H1 (cell line): ENCODE results near the gene HS6ST1. TPM values are rescaled to one million over a fixed set of nuclear protein-coding genes. Genes with fewer than 3 reads are reported as not detected.

Source experiments
- CTCF ChIA-PET: fragments of 300-600 bp; sonication (Branson Sonifier 250); formaldehyde crosslinking; loops from one replicate; lab custom pipeline; 2021; ENCODE audit not compliant: partially characterized antibody; lab: Charles Lee
- POLR2A ChIA-PET: fragments of 300-600 bp; sonication (Branson Sonifier 250); formaldehyde crosslinking; loops from one replicate; lab custom pipeline; 2021; ENCODE audit warnings: inconsistent platforms; ENCODE audit not compliant: partially characterized antibody; lab: Charles Lee
- DNase-seq, 2 experiments: peaks; one replicate each; pipeline versions ENCODE4 v3.0.0 to v3.0.0-alpha.2; 2010 to 2022; ENCODE audit warnings: low spot score in 2 of 2, low read depth in 1 of 2, mixed read lengths in 1 of 2
- FAIRE-seq: peaks from 2 replicates; lab custom pipeline; 2011; peaks lifted over from hg19 to GRCh38; lab: Jason Lieb, UNC
- H2AFZ ChIP-seq: 2 replicates; pipeline ENCODE4 v1.8.1; 2012; ENCODE audit warnings: low read length, inconsistent platforms
- H2AK5ac ChIP-seq: 2 replicates; pipeline ENCODE4 v1.6.1; 2013; ENCODE audit warnings: low read depth, low read length
- H2BK120ac ChIP-seq: replicated peaks from 2 replicates; pipeline ENCODE3; 2013; ENCODE audit warnings: low read depth, low read length, inconsistent platforms
- H2BK12ac ChIP-seq: 2 replicates; pipeline ENCODE4 v1.6.1; 2013; ENCODE audit warnings: low read depth, low read length
- H2BK15ac ChIP-seq: 2 replicates; pipeline ENCODE4 v1.6.1; 2013; ENCODE audit warnings: low read length
- H2BK20ac ChIP-seq: 2 replicates; pipeline ENCODE4 v1.6.1; 2013; ENCODE audit warnings: low read length
- H2BK5ac ChIP-seq: 2 replicates; pipeline ENCODE4 v1.6.1; 2013; ENCODE audit warnings: low read depth, low read length
- H3K14ac ChIP-seq: 2 replicates; pipeline ENCODE4 v1.6.1; 2013; ENCODE audit warnings: inconsistent platforms; ENCODE audit not compliant: insufficient read length
- H3K18ac ChIP-seq: 2 replicates; pipeline ENCODE4 v1.6.1; 2013; ENCODE audit warnings: low read length; ENCODE audit errors: extremely low read depth
- H3K23ac ChIP-seq: 2 replicates; pipeline ENCODE4 v1.6.1; 2013; ENCODE audit warnings: inconsistent platforms; ENCODE audit not compliant: insufficient read length
- H3K23me2 ChIP-seq: 2 replicates; pipeline ENCODE4 v1.6.1; 2013; ENCODE audit warnings: low read depth, low read length
- H3K27ac ChIP-seq: 2 replicates; pipeline ENCODE4 v1.6.1; 2011; ENCODE audit warnings: low read depth, low read length, inconsistent platforms
- H3K27me3 ChIP-seq, 4 experiments: replicated peaks in 1 of 4; 1 replicate in 1 of 4; 2 replicates in 3 of 4; pipeline versions ENCODE4 v1.6.1 to v1.8.1; 2011 to 2013; ENCODE audit warnings: low read length in 3 of 4, mild to moderate bottlenecking in 3 of 4, inconsistent platforms in 2 of 4, mixed read lengths in 2 of 4, moderate library complexity in 1 of 4; ENCODE audit not compliant: control insufficient read depth in 3 of 4, insufficient read depth in 3 of 4; ENCODE audit errors: extremely low read depth in 1 of 4
- H3K36me3 ChIP-seq, 4 experiments: 2 replicates each; pipeline versions ENCODE4 v1.6.1 to v1.8.1; 2011 to 2013; ENCODE audit warnings: mild to moderate bottlenecking in 4 of 4, low read length in 3 of 4, moderate library complexity in 2 of 4, control low read depth in 1 of 4, inconsistent platforms in 1 of 4; ENCODE audit not compliant: insufficient read depth in 4 of 4, control insufficient read depth in 2 of 4
- H3K4ac ChIP-seq: replicated peaks from 2 replicates; pipeline ENCODE3; 2013; ENCODE audit warnings: low read length, low read depth, mixed read lengths, inconsistent platforms; ENCODE audit not compliant: insufficient read length
- H3K4me1 ChIP-seq, 4 experiments: replicated peaks in 1 of 4; 1 replicate in 1 of 4; 2 replicates in 3 of 4; pipeline versions ENCODE4 v1.6.1 to v1.8.1; 2011 to 2013; ENCODE audit warnings: low read length in 3 of 4, inconsistent platforms in 2 of 4, mixed read lengths in 1 of 4; ENCODE audit not compliant: insufficient read depth in 4 of 4, control insufficient read depth in 3 of 4
- H3K4me2 ChIP-seq, 2 experiments: 2 replicates each; pipeline versions ENCODE4 v1.6.1 to v1.8.1; 2011 to 2013; ENCODE audit warnings: low read depth in 2 of 2, low read length in 2 of 2, control low read depth in 1 of 2, inconsistent platforms in 1 of 2, mild to moderate bottlenecking in 1 of 2; ENCODE audit not compliant: insufficient read depth in 1 of 2
- H3K4me3 ChIP-seq, 4 experiments: fragments of 200-600, 300-600 bp in 1 of 4; sonication (generic), shearing (Covaris generic), sonication (Bioruptor Twin) in 1 of 4; 2 replicates each; pipeline versions ENCODE4 v1.5.1 to v1.8.1; 2011 to 2016; ENCODE audit warnings: low read length in 4 of 4, low read depth in 3 of 4, control low read depth in 2 of 4, inconsistent platforms in 2 of 4, mild to moderate bottlenecking in 2 of 4, mixed read lengths in 1 of 4, moderate library complexity in 1 of 4; ENCODE audit not compliant: insufficient read depth in 2 of 4; ENCODE audit errors: extremely low read depth in 1 of 4
- H3K56ac ChIP-seq: replicated peaks from 2 replicates; pipeline ENCODE3; 2013; ENCODE audit warnings: low read depth, mild to moderate bottlenecking, mixed read lengths, low read length, inconsistent platforms; ENCODE audit not compliant: insufficient read length
- H3K79me1 ChIP-seq: 2 replicates; pipeline ENCODE4 v1.6.1; 2013; ENCODE audit warnings: low read depth, low read length, control low read depth
- H3K79me2 ChIP-seq, 2 experiments: 2 replicates each; pipeline versions ENCODE4 v1.6.1 to v1.8.1; 2012 to 2013; ENCODE audit warnings: low read length in 2 of 2, mild to moderate bottlenecking in 2 of 2, inconsistent platforms in 1 of 2; ENCODE audit not compliant: insufficient read depth in 2 of 2, control insufficient read depth in 1 of 2
- H3K9ac ChIP-seq, 4 experiments: replicated peaks in 1 of 4; 1 replicate in 1 of 4; 2 replicates in 3 of 4; pipeline versions ENCODE4 v1.6.1 to v1.8.1; 2011 to 2013; ENCODE audit warnings: low read depth in 3 of 4, low read length in 3 of 4, control low read depth in 2 of 4, mild to moderate bottlenecking in 2 of 4, moderate library complexity in 2 of 4, inconsistent platforms in 1 of 4; ENCODE audit errors: extremely low read depth in 1 of 4
- H3K9me3 ChIP-seq, 2 experiments: 2 replicates each; pipeline versions ENCODE4 v1.6.1 to v1.8.1; 2012 to 2013; ENCODE audit warnings: mild to moderate bottlenecking in 2 of 2, moderate library complexity in 2 of 2, control low read depth in 1 of 2, inconsistent platforms in 1 of 2, low read depth in 1 of 2, low read length in 1 of 2, mixed read lengths in 1 of 2; ENCODE audit not compliant: insufficient read depth in 2 of 2
- H4K20me1 ChIP-seq, 2 experiments: replicated peaks in 1 of 2; 2 replicates each; pipeline versions ENCODE3 to v1.8.1; 2011 to 2013; ENCODE audit warnings: inconsistent platforms in 2 of 2, low read length in 2 of 2, mild to moderate bottlenecking in 1 of 2; ENCODE audit not compliant: insufficient read depth in 2 of 2, control insufficient read depth in 1 of 2
- H4K5ac ChIP-seq: 2 replicates; pipeline ENCODE4 v1.6.1; 2013; ENCODE audit warnings: low read length, low read depth, mixed read lengths, inconsistent platforms; ENCODE audit not compliant: insufficient read length
- H4K8ac ChIP-seq: 2 replicates; pipeline ENCODE4 v1.8.0; 2013; ENCODE audit warnings: mild to moderate bottlenecking, moderate library complexity, low read length, inconsistent platforms; ENCODE audit not compliant: insufficient read depth; ENCODE audit errors: extremely low read depth
- H4K91ac ChIP-seq: replicated peaks from 2 replicates; pipeline ENCODE3; 2013; ENCODE audit warnings: low read length, mixed read lengths, inconsistent platforms; ENCODE audit not compliant: insufficient read length
- BACH1 ChIP-seq: IDR thresholded peaks from 2 replicates; pipeline ENCODE4 v1.6.1; 2012; ENCODE audit warnings: low read length, improper control_type of control experiment
- CHD1 ChIP-seq: IDR thresholded peaks from 2 replicates; pipeline ENCODE4 v1.6.1; 2012; ENCODE audit warnings: low read depth, low read length, improper control_type of control experiment
- FOSL1 ChIP-seq: IDR thresholded peaks from 2 replicates; pipeline ENCODE4 v1.6.1; 2011; ENCODE audit warnings: mild to moderate bottlenecking, low read depth, low read length, moderate library complexity; ENCODE audit not compliant: insufficient read depth
- JUND ChIP-seq: IDR thresholded peaks from 2 replicates; pipeline ENCODE4 v1.6.1; 2011; ENCODE audit warnings: mild to moderate bottlenecking, improper control_type of control experiment, low read length
- MAFK ChIP-seq: IDR thresholded peaks from 2 replicates; pipeline ENCODE4 v1.6.1; 2012; ENCODE audit warnings: low read depth, mild to moderate bottlenecking, improper control_type of control experiment, low read length
- NRF1 ChIP-seq: IDR thresholded peaks from 2 replicates; pipeline ENCODE4 v1.6.1; 2011; ENCODE audit warnings: mild to moderate bottlenecking, low read depth, low read length, improper control_type of control experiment
- POLR2A ChIP-seq, 2 experiments: IDR thresholded peaks; 1 replicate in 1 of 2; 2 replicates in 1 of 2; pipeline ENCODE4 v1.6.1; 2011; ENCODE audit warnings: low read depth in 2 of 2, low read length in 2 of 2, mild to moderate bottlenecking in 2 of 2; ENCODE audit errors: control extremely low read depth in 1 of 2
- POLR2AphosphoS5 ChIP-seq: IDR thresholded peaks from 2 replicates; pipeline ENCODE4 v1.6.1; 2011; ENCODE audit warnings: low read depth, low read length
- POU5F1 ChIP-seq: IDR thresholded peaks from 2 replicates; pipeline ENCODE4 v1.6.1; 2011; ENCODE audit warnings: low read depth, mild to moderate bottlenecking, low read length, moderate library complexity
- RFX5 ChIP-seq: IDR thresholded peaks from 2 replicates; pipeline ENCODE4 v1.6.1; 2011; ENCODE audit warnings: low read depth, low read length, improper control_type of control experiment, borderline replicate concordance
- SIRT6 ChIP-seq: IDR thresholded peaks from one replicate; pipeline ENCODE4 v1.7.1; 2012; ENCODE audit warnings: low read length, inconsistent platforms
- SIX5 ChIP-seq: IDR thresholded peaks from 2 replicates; pipeline ENCODE4 v1.6.1; 2011; ENCODE audit warnings: mild to moderate bottlenecking, low read depth, low read length
- SP2 ChIP-seq: IDR thresholded peaks from 2 replicates; pipeline ENCODE4 v1.6.1; 2012; ENCODE audit warnings: mild to moderate bottlenecking, low read length, inconsistent platforms
- SP4 ChIP-seq: IDR thresholded peaks from 2 replicates; pipeline ENCODE4 v1.6.1; 2012; ENCODE audit warnings: low read length, inconsistent platforms
- SUZ12 ChIP-seq: fragments of 200-600 bp; sonication (generic); IDR thresholded peaks from 2 replicates; pipeline ENCODE4 v1.6.1; 2012; ENCODE audit warnings: mild to moderate bottlenecking, inconsistent platforms, low read length, moderate library complexity, mixed read lengths
- TBP ChIP-seq: IDR thresholded peaks from 2 replicates; pipeline ENCODE4 v1.6.1; 2011; ENCODE audit warnings: low read depth, low read length, improper control_type of control experiment
- polyA plus RNA-seq, 7 experiments: library from polyadenylated mRNA; depleted of rRNA in 3 of 7; stranded (reverse) in 5 of 7; unstranded in 2 of 7; fragments of >200 nt in 5 of 7; fragments of 200-250 nt in 2 of 7; gene quantifications; 1 replicate in 5 of 7; 2 replicates in 1 of 7; 4 replicates in 1 of 7; pipeline versions ENCODE4 v1.2.1 to v1.2.3, GENCODE V29; 2011 to 2013; ENCODE audit warnings: missing spikeins in 2 of 7, mixed read lengths in 2 of 7
- total RNA-seq: library from RNA; stranded (reverse); fragmentation: NEBNext Ultra II Directional; extraction: Animal tissue kit (Norgen Biotek cat#: 25700); gene quantifications from 2 replicates; pipeline ENCODE4 v1.2.1, GENCODE V29; 2021

HS6ST1 gene
- total and polyA plus RNA-seq, 2 of the 8 experiments (the other 6 are each of a cell fraction or from before 2014, with no cell fraction given): 37.4 to 74.6 TPM

DNA sequence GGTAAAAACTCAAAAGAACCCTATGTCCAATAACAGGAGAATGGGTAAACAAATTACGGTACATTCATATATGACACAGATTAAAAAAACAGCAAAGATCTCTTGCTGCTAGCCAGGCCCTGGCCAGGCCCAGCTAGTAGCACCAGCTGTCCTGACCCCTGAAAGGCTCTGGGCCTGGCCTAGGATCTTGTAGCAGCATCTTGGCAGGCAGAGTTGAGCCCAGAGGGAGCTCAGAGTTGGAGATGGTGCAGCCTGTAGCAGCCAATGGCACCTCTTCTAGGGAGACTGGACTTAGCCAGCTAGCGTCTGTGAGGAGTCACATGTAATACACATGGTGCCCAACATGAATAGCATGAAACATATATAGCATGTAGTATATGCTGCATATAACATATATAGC lies 69.1 kb downstream of the HS6ST1 start (continued):
- no peak for TF ChIP-seq CHD1

DNA sequence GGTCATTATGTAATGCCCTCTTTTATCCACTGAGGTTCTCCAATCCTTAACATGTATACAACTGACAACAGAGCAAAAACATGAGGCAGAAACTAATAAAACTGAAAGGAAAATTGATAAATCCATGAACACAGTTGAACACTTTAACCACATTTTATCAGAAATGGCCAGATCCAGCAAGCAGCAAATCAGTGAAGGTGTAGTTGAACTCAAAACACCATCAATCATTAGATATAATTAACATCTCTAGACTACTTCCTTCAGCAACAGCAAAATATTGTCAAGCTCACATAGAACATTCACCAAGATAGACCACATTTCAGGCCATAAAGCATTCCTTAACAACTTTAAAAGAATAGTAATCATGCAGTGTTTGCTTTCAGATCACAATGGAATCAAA lies 72.9 kb downstream of the HS6ST1 start:
- H3K4me1 ChIP-seq: no peaks in the 10 kb centered on the region
- H3K9ac ChIP-seq: no peak overlapping the region
- no peak overlapping the region for H3K4me3 ChIP-seq
- H2AK5ac ChIP-seq: no peak overlapping the region
- no peaks in the 10 kb centered on the region for H3K23me2 ChIP-seq
- ChIA-PET CTCF (interaction anchor here (0.6 to 1.1 kb wide), 2 partner anchors 12 to 33 kb away, joined by 3 read pairs; no protein-coding TSS in a partner anchor), POLR2A (interaction anchor here (0.6 kb wide), 1 partner anchor 15 kb away, joined by 3 read pairs; no protein-coding TSS in a partner anchor)
- H3K79me1 ChIP-seq: no peaks in the 10 kb centered on the region
- H2BK120ac ChIP-seq: no peak overlapping the region
- H4K20me1 ChIP-seq: no peaks in the 10 kb centered on the region
- H3K18ac ChIP-seq: no peak overlapping the region
- H3K9me3 ChIP-seq: no peaks in the 10 kb centered on the region
- H3K27ac ChIP-seq: no peak overlapping the region
- H3K79me2 ChIP-seq: no peaks in the 10 kb centered on the region
- no peaks in the 10 kb centered on the region for H3K36me3 ChIP-seq
- H2AFZ ChIP-seq: no peak overlapping the region
- no peak overlapping the region for H4K8ac ChIP-seq
- no peak overlapping the region for H3K14ac ChIP-seq
- H3K23ac ChIP-seq: no peak overlapping the region
- H2BK15ac ChIP-seq: no peak overlapping the region
- no peaks in the 10 kb centered on the region for H3K27me3 ChIP-seq
- H2BK5ac ChIP-seq: no peak overlapping the region
- H3K4ac ChIP-seq: no peak overlapping the region
- H4K5ac ChIP-seq: no peak overlapping the region
- no peak overlapping the region for H4K91ac ChIP-seq
- no peak for DNase-seq
- TF ChIP-seq TBP (no peak), JUND (no peak), BACH1 (no peak), SIRT6 (no peak), SP4 (no peak), POU5F1 (no peak), SIX5 (no peak), SP2 (no peak), MAFK (no peak), POLR2AphosphoS5 (no peak), FOSL1 (no peak), SUZ12 (no peak), RFX5 (no peak), POLR2A (IDR thresholded peaks at IDR 0.05; ENCODE audit: control extremely low read depth in 1 of 2, low read depth in 2 of 2, low read length in 2 of 2) (no peak), NRF1 (no peak)
- no peak overlapping the region for H3K56ac ChIP-seq
- H2BK12ac ChIP-seq: no peak overlapping the region
- no peak overlapping the region for H2BK20ac ChIP-seq
- FAIRE-seq: no peak
- no peak overlapping the region for H3K4me2 ChIP-seq
